GM18511 (cell line): ENCODE data around the gene TEX55.
"Not testable (repeated sequence)": the region's sequence is repeated elsewhere in the genome, so short reads cannot be mapped to it uniquely, and the experiment has no call there.

Experiments
- ATAC-seq: cut with Tn5 transposase; IDR thresholded peaks from one replicate; pipeline ENCODE4 v1.9.1; 2021; ENCODE audit warnings: mild to moderate bottlenecking, moderate library complexity; ENCODE audit not compliant: unreplicated experiment

TEX55 gene

GRCh38 chr3:119145500-119146167 lies at the start of gene TEX55:
Gene TEX55, plus strand, starts transcription at chr3:119146165. Its CDS starts 25 bp downstream, at chr3:119146190.
- peak; percentile 71 for ATAC-seq

GRCh38 chr3:119098003-119098402 lies 48.0 kb upstream of the TEX55 start:
- ATAC-seq: no peak

GRCh38 chr3:119098619-119099222 lies 47.2 kb upstream of the TEX55 start:
- ATAC-seq: no peak

GRCh38 chr3:119099785-119100184 lies 46.2 kb upstream of the TEX55 start:
- ATAC-seq: no peak

GRCh38 chr3:119104031-119104430 lies 41.9 kb upstream of the TEX55 start:
- ATAC-seq: no peak

GRCh38 chr3:119118330-119118729 lies 27.6 kb upstream of the TEX55 start:
- not testable (repeated sequence) for ATAC-seq

- no peak for ATAC-seq
These were observed 25.5 kb upstream of the TEX55 start for GRCh38 chr3:119120480-119120879.

GRCh38 chr3:119122350-119122749 lies 23.6 kb upstream of the TEX55 start:
- ATAC-seq: no peak

GRCh38 chr3:119125342-119125741 lies 20.6 kb upstream of the TEX55 start:
- ATAC-seq: no peak

GRCh38 chr3:119125742-119126504 lies 20.0 kb upstream of the TEX55 start:
- ATAC-seq: no peak

- ATAC-seq: not testable (repeated sequence)
These were observed 15.7 kb upstream of the TEX55 start for GRCh38 chr3:119130291-119130690.

GRCh38 chr3:119132291-119132690 lies 13.7 kb upstream of the TEX55 start:
- not testable (repeated sequence) for ATAC-seq

- not testable (repeated sequence) for ATAC-seq
These were observed 6.6 kb upstream of the TEX55 start for GRCh38 chr3:119139360-119139759.

- ATAC-seq: no peak
These were observed 5.5 kb upstream of the TEX55 start for GRCh38 chr3:119140466-119140865.

- ATAC-seq: peak; percentile 41
These were observed 851 bp upstream of the TEX55 start for GRCh38 chr3:119145128-119145499.

- ATAC-seq: no peak
These were observed 812 bp downstream of the TEX55 start for GRCh38 chr3:119146578-119147375.

- ATAC-seq: no peak
These were observed 1.5 kb downstream of the TEX55 start for GRCh38 chr3:119147494-119147893.

GRCh38 chr3:119148493-119149180 lies 2.7 kb downstream of the TEX55 start:
- no peak for ATAC-seq

GRCh38 chr3:119149484-119149883 lies 3.5 kb downstream of the TEX55 start:
- no peak for ATAC-seq

- ATAC-seq: no peak
These were observed 10.9 kb downstream of the TEX55 start for GRCh38 chr3:119156868-119157267.

- ATAC-seq: no peak
These were observed 12.0 kb downstream of the TEX55 start for GRCh38 chr3:119157971-119158370.
